Measurements from ENCODE around the gene HNRNPAB.

The HNRNPAB gene

DNA sequence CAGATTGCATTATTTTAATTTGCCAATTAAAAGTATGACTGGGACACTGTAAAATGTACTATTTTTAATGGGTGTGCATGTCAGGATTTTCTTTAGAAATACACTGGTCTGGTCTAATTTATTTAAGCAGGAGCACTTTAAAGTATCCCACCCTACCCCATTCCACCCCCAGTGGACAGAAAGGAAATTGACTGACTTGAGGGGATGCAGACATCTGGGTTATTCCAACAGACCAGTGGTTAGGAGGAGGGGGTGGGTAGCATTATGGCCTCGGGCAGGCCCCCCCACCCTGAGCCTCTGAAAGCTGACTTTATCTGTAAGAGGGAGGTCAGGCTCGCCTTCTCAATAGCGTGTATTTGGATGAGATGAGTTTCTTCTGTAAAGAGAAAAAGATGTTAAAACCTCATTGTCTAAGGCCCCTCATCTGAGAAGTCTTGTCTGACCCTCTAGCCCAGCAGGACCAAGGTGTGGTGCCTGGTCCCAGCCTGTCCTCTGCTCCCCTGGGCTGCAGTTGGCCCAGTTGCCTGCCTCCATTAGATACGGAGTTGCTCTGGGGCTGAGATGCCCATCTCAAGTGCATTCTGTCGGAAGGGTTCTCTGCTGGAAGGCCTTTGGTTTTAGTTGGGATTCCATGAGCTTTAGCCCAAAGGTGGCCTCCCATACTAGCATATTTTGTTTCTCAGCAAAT lies 4.4 kb downstream of the HNRNPAB start:
- POLR2A ChIA-PET (ENCODE audit: low non-redundant PET), result no interaction called here
- no peak for DNase-seq (ENCODE audit: low spot score)
- CTCF ChIA-PET, result interaction anchor here (0.7 kb wide), 1 partner anchor 32 kb away, joined by 3 read pairs; no protein-coding TSS in a partner anchor
- no peak for TF ChIP-seq CTCF (conservative IDR thresholded peaks at IDR 0.05; ENCODE audit: low read depth)
- H3K27ac ChIP-seq, result peak overlapping the region; percentile 60

GRCh38 chr5:178209334-178210072 lies 5.2 kb downstream of the HNRNPAB start:
- CTCF ChIA-PET, result interaction anchor here (0.6 kb wide), 1 partner anchor 1851 kb away, joined by 3 read pairs; no protein-coding TSS in a partner anchor
- DNase-seq (ENCODE audit: low spot score), result no peak
- POLR2A ChIA-PET (ENCODE audit: low non-redundant PET), result no interaction called here
- TF ChIP-seq CTCF (conservative IDR thresholded peaks at IDR 0.05; ENCODE audit: low read depth), result no peak
- peak overlapping the region; percentile 60 for H3K27ac ChIP-seq

DNA sequence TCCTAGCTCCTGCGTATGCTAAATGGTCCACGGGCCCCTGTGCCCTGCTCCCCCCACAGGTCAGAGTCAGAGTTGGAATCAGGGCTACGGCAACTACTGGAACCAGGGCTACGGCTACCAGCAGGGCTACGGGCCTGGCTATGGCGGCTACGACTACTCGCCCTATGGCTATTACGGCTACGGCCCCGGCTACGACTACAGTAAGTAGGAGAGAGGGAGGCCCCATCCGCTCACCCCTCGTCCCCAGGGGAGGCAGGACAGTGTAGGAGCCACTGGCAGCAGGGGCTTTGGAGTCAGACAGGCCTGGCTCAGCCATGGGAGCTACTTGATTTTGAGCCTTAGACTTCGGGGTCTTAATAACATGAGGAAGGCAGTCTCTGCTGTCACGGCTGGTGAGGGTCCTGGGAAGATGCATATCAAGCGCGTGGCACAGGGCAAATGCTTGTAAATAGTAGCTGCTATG lies 5.8 kb downstream of the HNRNPAB start:
- ChIA-PET POLR2A (ENCODE audit: low non-redundant PET) (no interaction called here), CTCF (interaction anchor here (0.6 kb wide), 1 partner anchor 1851 kb away, joined by 3 read pairs; no protein-coding TSS in a partner anchor)
- H3K27ac ChIP-seq, result peak overlapping the region; percentile 60
- DNase-seq (ENCODE audit: low spot score), result no peak
- no peak for TF ChIP-seq CTCF (conservative IDR thresholded peaks at IDR 0.05; ENCODE audit: low read depth)

DNA sequence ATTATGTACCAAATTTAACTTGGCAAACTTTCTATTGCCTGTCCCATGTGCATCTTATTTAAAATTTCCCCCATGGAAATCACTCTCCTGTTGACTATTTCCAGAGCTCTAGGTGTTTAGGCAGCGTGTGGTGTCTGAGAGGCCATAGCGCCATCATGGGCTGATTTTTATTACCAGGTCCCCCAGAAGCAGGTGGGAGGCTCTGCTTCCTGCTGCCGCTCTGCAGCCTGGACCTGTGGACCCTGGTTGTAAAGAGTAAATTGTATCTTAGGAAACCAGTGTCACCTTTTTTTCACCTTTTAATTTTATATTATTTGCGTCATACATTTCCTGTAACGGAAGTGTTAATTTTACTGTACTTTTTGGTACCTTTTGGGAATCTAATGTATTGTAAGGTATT lies 6.4 kb downstream of the HNRNPAB start:
- TF ChIP-seq CTCF (conservative IDR thresholded peaks at IDR 0.05; ENCODE audit: low read depth), result no peak
- ChIA-PET CTCF (no interaction called here), POLR2A (ENCODE audit: low non-redundant PET) (no interaction called here)
- no peak for DNase-seq (ENCODE audit: low spot score)
- H3K27ac ChIP-seq, result peak overlapping the region; percentile 60

DNA sequence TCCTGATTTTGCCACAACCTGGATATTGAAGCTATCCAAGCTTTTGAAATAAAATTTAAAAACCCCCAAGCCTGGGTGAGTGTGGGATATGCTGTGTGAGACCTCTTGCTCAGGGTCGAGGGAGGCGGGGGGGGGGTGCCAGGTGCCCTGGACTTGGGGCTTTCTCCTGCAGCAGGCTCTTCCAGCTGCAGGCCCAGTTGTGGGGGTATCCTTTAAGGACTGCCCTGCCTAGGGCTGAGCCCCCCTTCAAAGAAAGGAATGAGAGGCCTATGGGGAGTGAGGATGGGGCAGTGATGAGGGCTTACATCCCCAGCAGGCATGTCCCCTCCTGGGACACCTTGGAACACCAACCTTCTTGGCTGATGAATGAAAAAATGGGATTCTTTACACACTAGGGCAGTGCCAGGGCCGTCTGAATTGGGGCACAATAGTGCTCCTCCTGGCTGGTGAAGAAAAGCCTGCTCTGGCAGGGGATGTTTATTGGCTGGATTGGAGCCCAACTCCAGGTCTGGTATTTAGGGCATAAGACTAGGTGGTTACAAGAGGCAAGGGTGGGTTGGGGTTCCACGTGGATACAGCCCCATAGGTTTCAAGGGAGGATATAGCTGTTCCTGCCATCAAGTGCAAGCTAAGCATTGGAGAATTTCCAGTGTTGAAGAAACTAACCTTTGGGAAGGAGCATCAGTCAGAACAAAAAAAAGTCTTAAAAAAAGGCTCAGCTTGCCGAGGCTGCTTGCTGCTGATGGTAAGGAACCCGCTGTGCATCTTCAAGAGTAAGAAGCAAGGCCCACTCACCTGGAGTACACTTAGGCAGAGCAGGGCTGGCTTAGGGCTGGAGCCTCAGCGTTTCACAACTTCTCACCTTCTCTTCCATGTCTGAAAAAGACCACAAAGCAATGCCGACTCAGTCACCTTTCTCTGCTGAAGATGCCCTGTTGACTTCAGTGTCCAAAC lies 7.0 kb downstream of the HNRNPAB start:
- peak overlapping the region; percentile 60 for H3K27ac ChIP-seq
- no peak for DNase-seq (ENCODE audit: low spot score)
- ChIA-PET POLR2A (ENCODE audit: low non-redundant PET) (no interaction called here), CTCF (interaction anchor here (1.1 kb wide), 1 partner anchor 23 kb away, joined by 3 read pairs; no protein-coding TSS in a partner anchor)
- TF ChIP-seq CTCF (conservative IDR thresholded peaks at IDR 0.05; ENCODE audit: low read depth), result no peak

Data from RWPE1 (cell line).